PFSK-1 (cell line): Measurements from ENCODE around the gene ASCC1.

Source experiments
- FOXP2 ChIP-seq: optimal IDR thresholded peaks from 2 replicates; pipeline ENCODE3; 2011; ENCODE audit warnings: borderline replicate concordance, control low read depth, inconsistent platforms; ENCODE audit not compliant: insufficient read depth; ENCODE audit errors: extremely low read length, extremely low read depth
- POLR2AphosphoS5 ChIP-seq: IDR thresholded peaks from 2 replicates; pipeline ENCODE4 v1.6.1; 2012; ENCODE audit warnings: low read depth, mild to moderate bottlenecking, control low read depth, low read length, moderate library complexity
- SIN3A ChIP-seq: IDR thresholded peaks from 2 replicates; pipeline ENCODE4 v1.6.1; 2012; ENCODE audit warnings: mild to moderate bottlenecking, low read length, moderate library complexity, borderline replicate concordance; ENCODE audit not compliant: insufficient read depth
- TAF1 ChIP-seq: IDR thresholded peaks from 2 replicates; pipeline ENCODE4 v1.6.1; 2012; ENCODE audit warnings: low read length, control low read depth, borderline replicate concordance; ENCODE audit not compliant: insufficient read depth
- TF ChIP-seq, protein P1 (sequence below), 2 experiments: IDR thresholded peaks; 2 replicates each; pipeline versions ENCODE4 v1.6.1 to v1.8.0; 2011 to 2012; ENCODE audit warnings: low read depth in 2 of 2, low read length in 2 of 2, control low read depth in 1 of 2, inconsistent platforms in 1 of 2, mild to moderate bottlenecking in 1 of 2, moderate library complexity in 1 of 2; ENCODE audit not compliant: insufficient read depth in 1 of 2

Gene ASCC1

DNA sequence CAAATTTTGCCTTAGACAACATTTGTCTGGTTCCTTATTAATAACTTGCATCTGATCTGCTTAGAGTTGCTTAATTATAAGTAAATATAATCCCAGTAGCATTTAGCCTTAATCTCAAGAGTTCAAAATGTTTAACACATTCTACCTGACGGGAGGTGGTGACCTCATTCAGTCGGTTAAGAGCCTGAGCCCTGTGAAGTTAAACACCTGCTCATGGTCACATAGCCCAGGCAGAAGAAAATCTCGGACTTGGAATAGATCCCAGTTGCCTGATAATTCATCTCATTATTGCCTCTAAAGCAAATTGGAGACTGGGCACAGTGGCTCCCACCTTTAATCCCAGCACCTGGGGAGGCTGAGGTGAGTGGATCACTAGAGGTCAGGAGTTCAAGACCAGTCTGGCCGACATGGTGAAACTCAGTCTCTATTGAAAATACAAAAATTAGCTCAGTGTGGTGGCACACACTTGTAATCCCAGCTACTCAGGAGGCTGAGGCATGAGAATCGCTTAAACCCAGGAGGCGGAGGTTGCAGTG is 18.6 kb upstream of the ASCC1 start:
- TF ChIP-seq FOXP2 (no peak), POLR2AphosphoS5 (no peak), SIN3A (no peak), TAF1 (no peak)
- TF ChIP-seq, protein P1, sequence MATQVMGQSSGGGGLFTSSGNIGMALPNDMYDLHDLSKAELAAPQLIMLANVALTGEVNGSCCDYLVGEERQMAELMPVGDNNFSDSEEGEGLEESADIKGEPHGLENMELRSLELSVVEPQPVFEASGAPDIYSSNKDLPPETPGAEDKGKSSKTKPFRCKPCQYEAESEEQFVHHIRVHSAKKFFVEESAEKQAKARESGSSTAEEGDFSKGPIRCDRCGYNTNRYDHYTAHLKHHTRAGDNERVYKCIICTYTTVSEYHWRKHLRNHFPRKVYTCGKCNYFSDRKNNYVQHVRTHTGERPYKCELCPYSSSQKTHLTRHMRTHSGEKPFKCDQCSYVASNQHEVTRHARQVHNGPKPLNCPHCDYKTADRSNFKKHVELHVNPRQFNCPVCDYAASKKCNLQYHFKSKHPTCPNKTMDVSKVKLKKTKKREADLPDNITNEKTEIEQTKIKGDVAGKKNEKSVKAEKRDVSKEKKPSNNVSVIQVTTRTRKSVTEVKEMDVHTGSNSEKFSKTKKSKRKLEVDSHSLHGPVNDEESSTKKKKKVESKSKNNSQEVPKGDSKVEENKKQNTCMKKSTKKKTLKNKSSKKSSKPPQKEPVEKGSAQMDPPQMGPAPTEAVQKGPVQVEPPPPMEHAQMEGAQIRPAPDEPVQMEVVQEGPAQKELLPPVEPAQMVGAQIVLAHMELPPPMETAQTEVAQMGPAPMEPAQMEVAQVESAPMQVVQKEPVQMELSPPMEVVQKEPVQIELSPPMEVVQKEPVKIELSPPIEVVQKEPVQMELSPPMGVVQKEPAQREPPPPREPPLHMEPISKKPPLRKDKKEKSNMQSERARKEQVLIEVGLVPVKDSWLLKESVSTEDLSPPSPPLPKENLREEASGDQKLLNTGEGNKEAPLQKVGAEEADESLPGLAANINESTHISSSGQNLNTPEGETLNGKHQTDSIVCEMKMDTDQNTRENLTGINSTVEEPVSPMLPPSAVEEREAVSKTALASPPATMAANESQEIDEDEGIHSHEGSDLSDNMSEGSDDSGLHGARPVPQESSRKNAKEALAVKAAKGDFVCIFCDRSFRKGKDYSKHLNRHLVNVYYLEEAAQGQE (IDR thresholded peaks at IDR 0.05; ENCODE audit: insufficient read depth in 1 of 2, low read depth in 2 of 2, low read length in 2 of 2) = no peak

DNA sequence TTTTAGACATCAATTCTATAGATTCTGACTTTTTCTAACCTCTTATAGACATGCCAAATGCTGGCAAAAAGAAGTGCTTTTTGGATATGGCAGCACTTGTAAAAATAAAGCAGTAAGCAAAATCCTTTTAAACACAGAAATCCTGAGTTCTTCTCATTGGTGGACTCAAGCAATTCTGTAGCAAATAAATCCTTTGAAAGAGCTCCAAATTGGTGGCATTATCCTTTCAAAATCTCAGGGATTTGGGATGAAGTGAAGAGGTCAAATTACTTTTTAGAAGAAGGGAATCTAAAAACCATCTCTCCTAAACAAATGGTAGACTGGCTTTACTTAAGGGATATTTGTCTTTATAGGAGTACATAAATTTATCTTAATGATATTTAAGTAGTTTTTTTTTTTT is 17.5 kb upstream of the ASCC1 start:
- TF ChIP-seq TAF1 = no peak
- TF ChIP-seq POLR2AphosphoS5 = no peak
- no peak for TF ChIP-seq FOXP2
- TF ChIP-seq SIN3A = no peak
- TF ChIP-seq, protein P1 (IDR thresholded peaks at IDR 0.05; ENCODE audit: insufficient read depth in 1 of 2, low read depth in 2 of 2, low read length in 2 of 2) = no peak

DNA sequence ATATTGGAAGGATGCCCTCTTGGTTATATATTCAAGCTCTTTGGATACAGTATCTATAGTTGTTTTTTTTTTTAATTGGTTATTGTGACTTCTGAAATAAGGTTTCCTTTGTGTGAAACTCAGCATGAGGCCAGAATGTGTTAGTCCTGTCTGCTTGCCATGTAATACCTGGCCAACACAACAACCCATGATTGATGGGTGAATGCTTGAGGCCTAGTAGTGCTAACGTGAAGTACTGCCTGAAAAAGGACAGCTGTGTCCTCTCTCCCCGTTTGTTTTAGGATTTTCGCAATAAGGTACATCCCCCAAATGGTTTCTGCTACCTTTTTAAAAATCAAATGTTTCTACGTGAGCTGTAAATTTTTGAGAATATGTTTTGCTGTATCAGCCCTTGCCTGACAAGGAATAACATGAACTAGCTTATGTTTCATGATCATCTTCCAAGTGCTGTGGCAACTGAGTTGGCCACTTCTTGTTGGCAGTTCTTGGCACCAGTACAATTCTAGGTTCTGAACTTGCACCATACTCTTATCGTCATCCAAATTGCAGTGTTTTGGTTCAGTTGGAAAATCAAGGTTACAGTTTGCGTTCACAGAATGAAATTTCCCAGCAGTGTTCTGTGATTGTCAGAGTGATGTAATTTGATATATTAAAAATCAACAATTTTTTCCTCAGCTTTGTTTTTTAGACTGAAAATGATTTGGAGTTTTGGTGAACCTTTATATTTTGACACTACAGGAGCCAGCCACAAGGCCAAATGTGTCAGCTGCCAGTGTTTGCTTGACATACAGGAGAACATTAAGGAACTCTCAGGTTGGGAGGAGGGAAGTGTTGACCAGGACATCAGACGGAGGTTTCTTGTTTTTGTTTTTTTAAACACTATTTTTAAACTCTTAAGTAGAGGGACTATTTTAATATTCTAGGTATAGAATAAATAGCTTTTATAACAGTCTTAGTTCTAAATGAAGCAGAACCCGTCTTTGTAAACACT is 13.5 kb upstream of the ASCC1 start:
- no peak for TF ChIP-seq FOXP2
- no peak for TF ChIP-seq SIN3A
- TF ChIP-seq TAF1 = no peak
- TF ChIP-seq POLR2AphosphoS5 = no peak
- TF ChIP-seq, protein P1 (IDR thresholded peaks at IDR 0.05; ENCODE audit: insufficient read depth in 1 of 2, low read depth in 2 of 2, low read length in 2 of 2) = no peak

DNA sequence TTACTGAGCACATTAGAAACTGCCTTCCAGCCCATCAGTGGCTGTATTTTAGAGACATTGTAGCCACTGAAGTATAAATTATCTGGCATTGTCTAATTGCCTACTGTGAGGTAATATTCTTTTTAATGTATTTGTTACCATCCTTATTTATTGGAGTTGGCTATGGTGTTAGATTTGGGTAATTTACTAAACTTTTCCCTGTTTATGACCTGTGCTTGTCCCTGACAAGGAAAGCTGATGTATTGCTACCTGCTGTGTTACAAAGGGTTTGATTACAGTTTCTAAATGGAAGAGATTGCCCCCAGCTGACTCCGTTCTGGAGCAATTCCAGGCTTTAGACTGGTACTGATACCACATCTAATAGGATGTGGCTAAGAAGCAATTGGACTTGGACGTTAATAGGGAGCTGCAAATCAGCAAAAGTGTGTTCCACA is 12.3 kb upstream of the ASCC1 start:
- TF ChIP-seq, protein P1 (IDR thresholded peaks at IDR 0.05; ENCODE audit: insufficient read depth in 1 of 2, low read depth in 2 of 2, low read length in 2 of 2) = no peak
- no peak for TF ChIP-seq TAF1
- no peak for TF ChIP-seq POLR2AphosphoS5
- no peak for TF ChIP-seq SIN3A
- no peak for TF ChIP-seq FOXP2
